GM18520 (cell line): ENCODE measurements around the gene KCNQ1.

Experiments
- ATAC-seq: cut with Tn5 transposase; IDR thresholded peaks from one replicate; pipeline ENCODE4 v1.9.1; 2021; ENCODE audit not compliant: unreplicated experiment

KCNQ1 gene

DNA sequence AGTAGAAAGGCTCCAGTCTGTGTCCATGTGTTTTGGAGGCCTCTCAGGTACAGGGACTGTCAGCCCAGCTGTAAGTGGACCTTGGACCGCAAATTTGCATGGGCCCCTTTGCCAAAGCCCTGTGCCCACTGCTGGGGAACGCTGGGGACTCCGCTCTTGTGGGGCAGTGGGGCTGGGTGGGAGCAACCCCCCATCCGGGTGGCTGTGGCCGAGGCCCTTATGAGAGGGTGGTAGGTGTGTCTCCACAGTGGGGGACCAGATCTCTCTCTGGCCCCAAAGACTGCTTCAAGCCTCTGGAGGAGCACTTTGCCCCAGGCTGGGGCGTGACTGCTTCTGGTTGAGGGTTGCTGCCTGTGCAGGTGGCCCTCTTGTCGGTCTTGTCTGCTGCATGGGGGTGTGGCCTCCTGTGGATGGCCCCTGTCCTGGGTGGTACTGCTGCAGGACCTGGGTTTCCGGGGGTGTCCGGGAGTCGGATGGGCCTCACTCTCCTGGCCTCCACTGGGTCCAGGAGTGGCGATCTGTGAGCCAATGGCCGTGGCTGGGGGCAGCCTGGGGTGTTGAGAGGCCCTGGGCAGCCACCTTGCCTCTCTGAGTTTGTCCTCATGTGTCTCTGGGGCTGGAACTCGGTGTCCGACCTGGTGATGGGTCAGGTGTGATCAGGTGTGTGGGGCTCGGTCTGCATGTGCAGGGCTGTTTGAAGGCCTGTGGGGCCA, 15.9 kb downstream of the KCNQ1 start:
- no peak for ATAC-seq

DNA sequence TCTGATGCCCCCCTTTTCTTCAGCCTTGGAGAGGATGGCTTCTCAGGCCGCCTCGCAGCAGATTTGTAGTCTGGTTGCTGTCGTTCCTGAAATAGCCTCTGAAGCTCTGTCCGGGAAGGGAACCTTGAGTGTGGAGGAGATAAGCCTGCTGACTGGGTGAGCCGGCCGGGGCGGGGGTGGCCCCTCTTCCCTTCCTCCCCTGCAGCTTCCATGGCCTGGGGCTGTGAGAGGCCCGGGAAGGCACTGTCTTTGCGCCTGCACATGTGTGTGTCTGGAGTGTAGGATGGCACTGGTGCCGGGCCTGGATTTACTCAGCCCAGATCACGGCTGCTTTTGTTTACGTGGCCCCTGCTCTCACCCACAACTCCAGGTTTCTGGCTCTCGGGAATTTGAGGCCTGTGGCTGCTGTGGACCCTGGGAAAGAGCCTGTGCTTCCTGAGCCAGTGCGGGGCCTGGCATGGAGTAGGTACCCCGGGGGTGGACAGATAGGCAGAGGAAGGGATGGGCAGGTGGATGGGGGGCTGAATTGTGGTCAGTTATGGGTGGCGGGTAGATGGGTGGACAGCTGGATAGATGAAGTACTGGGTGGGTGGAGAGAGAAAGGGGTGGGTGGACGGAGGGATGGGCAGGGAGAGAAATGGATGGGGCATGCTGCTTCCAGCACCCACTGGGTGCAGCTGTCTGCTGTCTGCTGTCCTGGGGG, 16.6 kb downstream of the KCNQ1 start:
- no peak for ATAC-seq

DNA sequence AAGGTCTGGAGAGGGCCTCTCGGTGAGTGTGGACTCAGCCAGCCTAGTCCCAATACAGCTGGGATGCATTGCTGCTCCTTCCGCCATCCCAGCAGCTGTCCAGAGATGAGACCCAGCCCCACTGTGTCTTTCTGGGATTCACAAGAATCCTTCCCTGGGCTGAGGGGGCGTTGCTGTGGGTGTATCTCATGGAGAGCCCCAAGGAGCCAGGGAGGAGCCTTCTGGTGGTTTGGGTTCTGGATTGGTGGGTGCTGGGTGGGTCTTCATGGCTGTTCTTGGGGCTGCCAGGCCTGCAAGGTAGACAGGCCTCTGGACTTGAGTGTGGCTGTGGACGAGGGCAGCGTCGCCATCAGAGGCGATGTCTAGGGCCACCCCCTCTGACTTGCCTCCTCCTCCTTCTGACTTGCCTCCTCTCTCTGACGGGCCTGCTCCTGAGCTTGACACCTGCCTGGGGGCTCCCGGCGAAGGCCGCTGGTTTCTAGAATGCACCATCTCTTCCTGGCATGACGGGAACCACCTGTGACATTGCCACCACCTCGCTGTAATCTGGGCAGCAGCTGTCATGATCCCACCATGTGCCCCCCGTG, 17.2 kb downstream of the KCNQ1 start:
- no peak for ATAC-seq

DNA sequence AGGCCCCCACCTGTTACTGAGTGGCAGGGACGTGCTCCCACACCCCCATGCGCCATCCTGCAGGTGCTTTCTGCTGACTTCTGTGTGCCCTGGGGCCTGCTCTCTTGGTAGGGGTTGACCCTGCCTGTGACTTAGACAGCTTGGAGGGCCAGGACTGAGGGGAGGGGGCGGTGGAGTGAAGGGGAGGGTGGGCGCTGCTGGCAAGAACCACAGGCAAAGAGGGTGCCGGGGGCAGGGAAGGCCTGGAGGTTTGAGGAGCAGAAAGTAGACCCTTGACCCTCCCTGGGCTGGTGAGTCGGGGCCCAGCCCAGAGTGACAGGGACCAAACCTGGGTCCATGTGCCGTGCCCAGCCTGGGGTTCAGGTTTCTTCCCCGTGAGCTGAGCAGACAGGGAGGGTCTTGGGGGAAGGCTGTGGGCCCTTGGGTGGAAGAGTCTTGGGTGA, 17.8 kb downstream of the KCNQ1 start:
- ATAC-seq = no peak

DNA sequence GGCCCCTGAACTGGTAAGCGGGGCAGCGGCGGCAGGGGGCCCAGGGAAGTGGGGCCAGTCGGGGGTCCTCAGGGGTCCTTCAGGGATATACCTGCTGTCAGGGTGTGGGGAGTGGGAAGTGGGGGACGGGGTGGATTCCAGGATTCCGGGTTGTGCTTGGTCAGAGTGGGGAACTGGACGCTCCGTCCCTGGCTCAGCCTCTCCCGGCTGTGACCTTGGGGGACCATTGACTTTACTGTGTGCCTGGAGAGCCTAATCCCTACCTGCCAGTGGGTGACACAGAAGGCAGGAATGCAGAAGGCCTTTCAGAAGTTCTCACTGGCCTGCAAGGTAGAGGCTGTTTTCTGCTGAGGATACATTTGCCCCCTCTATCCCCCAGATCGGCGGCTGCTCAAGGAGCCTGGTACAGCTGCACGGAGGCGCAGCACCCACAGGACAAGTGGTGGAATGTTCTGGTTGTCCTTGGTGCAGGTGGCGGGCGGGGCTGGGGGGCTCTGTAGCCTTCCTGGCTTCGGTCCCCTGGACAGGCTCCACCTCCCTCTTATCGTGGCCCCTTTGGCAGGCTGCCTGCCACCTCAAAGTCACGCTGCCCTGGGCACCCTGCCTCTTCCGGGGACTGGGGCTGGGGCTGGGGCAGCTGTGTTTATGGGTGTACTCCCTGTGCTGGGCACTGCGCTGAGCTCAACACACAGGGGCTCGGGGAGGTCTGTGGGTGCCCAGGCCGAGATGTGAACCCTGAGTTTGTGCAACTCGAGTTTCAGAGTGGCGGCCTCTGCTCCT, 18.4 kb downstream of the KCNQ1 start:
- ATAC-seq = no peak

DNA sequence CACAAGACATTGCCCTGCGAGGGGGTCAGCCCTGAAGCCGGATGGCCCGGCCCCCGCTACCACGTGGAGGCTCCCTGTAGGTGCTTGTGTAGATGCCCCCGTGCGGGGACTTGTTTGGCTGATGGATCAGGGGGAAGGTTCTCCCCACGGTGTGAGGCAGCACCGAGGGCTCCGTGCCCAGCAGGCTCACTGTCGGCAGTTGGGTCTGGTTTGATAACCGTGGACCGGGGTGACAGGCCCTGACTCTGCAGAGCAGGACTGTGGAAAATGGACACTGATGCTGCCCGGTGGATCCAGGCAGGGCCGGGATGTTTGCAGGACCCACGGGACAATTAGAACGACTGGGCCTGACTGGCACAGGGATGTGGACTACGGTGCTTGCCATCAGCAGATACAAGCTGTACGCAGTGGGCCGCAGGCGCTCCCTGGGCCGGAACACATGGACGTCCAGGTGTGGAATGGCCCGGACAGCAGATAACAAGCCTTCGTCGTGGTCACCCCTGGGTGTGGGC, 19.0 kb downstream of the KCNQ1 start:
- no peak for ATAC-seq

DNA sequence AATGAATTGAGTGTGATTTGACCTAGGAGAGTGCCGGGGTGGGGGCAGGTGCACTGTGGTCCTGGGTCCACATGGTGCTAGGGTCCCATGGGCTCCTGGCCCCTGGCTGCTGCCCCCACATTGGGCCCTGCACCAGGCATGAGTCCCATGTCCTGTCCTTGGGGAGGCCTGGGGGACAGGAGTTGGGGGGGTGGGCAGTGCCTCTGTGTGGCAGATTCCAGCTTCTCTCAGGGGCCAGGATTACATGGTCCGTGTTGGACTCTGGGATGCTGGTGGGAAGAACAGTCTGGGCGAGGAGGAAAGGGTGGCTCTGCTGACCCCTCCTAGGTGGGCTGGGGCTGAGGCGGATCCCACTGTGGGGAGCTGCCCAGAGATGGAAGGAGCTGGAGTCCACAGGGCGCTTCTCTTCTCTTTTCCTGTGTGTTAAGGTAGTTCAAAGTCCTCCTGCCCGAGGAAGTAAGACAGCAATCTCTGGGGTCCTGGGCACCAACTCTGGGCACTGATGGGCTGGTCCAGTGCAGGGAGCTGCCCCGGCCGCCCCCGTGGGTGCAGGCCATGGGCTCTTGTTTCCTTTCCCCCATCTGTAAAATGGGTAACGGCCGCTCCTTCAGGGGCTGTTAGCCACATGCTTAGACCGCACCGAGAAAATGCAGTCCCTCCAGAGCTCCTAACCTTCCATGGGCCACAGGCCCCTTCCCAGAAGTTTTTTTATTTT, 19.8 kb downstream of the KCNQ1 start:
- ATAC-seq = no peak

DNA sequence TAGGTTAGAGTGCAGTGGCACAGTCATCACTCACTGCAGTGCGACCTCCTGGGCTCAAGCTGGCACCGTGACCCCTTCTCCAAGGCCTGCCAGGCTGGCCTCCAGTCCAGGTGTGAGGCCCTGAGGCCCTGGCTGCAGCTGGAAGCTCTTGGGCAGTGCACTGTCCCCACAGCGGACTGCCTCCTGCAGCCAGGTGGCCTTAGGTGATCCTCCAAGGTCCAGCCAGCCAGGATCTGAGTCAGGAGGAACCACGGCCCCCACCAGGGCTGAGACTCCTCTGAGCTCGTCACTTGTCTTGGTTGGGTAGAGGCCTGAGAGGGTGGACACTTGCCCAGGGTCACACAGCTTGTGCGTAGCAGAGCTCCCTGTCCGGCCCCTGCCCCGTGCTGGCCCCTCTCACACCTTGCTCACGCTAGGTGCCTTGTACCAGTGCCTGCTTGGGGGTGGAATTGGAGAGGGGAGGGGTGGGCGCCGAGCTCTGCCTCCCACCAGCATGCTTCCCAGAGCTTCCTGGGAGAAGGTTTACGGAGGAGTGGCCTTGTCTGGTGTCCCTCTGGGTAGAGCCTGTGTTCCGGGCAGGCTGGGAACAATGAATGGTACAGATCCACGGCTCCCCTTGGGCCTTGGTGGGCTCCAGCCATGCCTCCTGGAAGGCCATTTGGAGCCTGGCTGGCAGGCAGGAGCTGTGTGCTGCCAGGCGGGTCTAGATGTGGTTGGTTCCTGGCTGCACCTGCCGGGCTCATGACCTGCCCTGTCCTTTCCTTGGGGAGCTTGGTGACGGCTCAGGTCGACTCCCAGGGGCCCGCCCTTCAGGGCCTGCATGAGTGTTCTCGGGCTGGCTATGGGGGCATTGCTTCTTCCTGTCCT, 20.6 kb downstream of the KCNQ1 start:
- no peak for ATAC-seq

DNA sequence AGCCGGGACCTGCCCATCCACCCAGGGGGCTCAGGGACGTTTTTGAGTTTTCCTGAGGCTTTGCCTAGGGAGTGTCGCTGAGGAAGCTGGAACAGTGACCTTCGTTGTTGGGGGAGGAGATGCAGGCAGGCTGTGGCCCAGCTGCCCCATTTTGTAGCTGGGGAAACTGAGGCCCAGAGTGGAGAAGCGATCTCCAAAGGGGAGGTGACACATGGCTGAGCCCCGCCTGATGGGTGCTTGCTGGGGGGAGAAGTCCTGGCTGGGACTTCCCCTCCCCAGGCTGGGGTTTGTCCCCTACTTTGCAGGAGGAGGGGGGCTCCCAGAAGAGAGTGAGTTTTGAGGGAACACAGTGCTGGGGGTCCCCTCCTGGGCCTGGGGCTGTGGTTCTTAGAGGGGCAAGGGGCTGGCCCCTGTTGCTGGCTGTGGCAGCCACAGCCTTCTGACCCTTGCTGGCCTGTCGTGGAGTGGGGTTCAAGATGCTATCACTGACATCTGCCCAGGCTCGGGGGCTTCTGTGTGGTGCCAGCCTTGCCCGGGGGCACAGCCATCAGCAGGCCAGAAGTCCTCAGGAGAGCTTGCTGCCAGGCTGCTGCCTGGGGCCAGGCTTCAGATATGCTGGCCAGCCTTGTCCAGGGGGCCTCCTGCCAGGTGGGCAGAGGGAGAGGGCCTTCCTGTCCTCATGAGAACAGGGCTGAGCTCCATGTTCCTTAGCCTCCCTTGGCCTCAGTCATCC, 21.4 kb downstream of the KCNQ1 start:
- ATAC-seq = no peak

DNA sequence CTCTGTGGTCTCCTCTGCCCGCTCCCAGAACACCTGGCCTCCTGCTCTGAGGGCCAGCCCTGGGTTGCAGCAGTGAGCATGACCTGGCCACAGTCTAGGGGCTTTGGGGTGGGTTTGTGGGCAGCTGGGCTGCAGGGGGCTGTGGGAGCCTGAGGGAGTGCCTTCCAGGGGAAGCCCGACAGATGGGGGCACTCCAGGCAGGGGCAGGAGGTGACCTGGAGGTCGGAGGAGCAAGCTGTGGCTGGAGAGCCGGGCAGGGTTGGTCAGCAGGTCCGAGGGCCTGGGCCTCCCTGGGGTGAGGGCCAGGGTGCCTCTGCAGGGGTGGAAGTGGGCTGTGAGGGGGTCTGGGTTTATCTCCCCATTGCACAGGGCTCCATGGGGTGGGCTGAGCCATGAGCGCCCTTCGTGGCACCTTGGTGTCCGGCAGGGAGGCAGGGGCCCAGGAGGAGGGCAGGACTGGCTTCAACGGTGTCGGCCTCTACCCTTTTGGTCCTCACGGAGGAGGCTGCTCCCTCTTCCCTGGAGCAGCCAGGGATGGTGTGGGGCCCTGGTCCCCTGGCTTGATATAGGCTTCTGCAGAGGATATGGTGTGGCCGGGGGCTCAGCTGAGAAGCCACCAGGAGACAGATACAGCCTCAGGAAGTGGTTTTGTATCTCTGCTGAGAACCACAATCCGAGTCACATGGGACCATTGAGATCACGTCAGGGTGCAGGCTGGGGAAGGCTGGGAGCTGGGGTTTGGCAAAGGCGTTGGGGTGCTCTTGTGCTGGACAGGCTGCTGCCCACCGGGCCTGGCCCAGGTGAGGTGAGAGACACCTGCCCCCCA, 22.3 kb downstream of the KCNQ1 start:
- no peak for ATAC-seq

DNA sequence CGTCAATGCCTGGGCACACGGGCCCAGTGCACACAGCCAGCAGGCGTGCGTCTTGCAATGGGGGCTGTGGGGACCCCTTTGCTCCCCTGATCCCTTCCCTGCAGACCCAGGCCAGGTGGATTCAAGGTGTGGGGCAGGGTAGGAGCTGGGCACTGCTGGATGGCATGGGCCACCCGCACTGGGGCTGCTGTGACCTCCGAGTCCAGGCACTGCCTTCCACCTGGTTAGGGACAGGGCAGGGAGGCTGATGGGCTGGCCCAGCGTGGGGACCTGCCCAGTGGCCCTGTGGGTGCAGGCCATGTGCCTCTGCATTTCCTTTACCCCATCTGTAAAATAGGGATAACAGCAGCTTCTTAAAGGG, 22.9 kb downstream of the KCNQ1 start:
- no peak for ATAC-seq

DNA sequence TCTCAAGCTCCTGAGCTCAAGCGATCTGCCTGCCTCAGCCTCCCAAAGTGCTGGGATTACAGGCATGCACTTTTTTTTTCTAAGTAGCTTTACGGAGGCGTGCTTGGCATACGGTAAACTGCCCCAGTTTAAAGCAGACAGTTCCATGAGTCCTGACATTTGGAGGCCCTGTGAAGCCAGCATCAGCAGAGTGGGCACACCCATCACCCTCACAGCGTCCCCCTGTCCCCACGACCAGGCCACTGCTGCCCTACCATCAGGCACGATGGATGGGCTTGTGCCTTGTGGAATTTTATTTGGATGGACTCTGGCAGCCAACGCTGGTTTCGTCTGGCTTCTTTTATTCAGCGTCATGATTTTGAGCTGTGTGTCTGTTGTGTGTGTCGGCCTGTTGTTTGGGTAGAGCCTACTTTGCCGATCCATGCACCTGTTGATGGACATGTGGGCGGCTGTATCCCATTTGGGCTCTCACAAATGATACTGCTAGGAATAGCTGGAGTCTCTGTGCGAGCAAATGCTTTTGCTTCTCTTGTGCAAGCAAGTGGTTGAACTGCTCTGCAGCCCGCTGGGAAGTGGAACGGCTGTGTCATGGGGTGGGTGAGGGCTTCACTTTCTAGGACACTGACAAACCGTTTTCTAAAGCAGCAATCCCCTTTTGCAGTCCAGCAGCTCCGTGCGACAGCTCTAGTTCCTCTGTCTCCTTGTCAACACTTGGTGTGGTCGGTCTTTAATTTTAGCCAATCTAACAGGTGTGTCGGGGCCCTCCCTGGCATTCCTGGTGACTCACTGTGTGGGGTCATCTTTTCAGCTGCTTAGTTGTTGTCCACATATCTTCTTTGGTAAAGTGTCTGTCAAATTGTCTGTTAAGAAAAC, 23.8 kb downstream of the KCNQ1 start:
- ATAC-seq = no peak

DNA sequence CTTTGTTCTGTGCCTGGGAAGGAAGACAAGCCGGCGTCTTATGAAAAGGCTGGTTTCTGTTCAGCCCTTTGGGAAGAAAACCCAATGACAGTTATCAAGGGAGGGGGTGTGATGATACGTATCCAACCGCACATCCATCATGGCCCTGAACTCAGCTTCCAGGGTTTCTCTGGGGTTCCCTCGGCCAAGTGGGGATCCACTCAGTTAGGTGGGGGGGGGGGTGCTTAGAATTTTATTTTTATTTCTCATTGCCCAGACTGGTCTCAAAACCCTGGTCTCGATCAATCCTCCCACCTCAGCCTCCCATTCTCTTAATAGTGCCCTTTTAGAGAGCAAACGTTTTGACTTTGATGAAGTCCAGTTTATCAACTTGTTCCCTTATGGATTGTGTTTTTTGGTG, 25.7 kb downstream of the KCNQ1 start:
- ATAC-seq = no peak

DNA sequence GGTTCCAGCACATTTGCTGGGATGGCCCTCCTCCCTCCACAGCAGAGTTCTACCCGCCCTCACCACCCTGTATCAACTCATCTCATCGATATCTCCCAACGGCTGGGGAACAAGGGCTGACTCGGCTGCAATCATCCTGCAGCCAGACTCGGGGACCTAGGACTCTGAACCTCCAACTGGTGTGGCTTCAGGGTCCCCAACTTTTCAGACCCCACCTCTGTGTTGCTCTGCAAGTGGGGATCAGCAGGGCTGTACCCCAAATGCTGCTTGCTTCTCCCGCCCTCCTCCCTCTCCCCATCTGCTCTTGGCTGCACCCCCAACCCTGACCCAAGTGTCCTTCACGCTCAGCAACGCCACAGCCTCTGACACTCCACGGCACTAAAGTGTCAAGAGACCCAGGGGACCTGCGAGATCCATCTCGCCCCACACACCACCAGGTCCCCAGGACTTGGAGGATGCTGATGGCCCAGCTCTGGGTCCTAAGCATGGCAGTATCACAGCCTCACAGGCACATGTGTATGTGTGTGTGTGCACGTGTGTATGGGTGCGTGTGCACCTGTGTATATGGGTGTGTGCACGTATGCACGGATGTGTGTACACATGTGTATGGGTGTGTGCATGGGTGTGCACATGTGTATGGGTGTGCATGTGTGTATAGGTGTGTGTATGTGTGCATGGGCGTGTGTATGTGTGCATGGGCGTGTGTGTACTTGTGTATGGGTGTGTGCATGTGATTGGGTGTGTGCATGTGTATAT, 26.4 kb downstream of the KCNQ1 start:
- ATAC-seq = no peak

DNA sequence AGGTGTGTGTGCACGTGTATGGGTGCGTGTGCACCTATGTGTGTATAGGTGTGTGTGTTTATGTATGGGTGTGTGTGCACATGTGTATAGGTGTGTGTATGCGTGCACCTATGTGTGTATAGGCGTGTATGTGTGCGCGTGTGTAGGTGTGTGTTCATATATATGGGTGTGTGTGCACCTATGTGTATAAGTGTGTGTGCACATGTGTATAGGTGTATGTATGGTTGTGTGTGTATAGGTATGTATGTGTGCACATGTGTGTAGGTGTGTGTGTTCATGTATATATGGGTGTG, 26.9 kb downstream of the KCNQ1 start:
- ATAC-seq = no peak

DNA sequence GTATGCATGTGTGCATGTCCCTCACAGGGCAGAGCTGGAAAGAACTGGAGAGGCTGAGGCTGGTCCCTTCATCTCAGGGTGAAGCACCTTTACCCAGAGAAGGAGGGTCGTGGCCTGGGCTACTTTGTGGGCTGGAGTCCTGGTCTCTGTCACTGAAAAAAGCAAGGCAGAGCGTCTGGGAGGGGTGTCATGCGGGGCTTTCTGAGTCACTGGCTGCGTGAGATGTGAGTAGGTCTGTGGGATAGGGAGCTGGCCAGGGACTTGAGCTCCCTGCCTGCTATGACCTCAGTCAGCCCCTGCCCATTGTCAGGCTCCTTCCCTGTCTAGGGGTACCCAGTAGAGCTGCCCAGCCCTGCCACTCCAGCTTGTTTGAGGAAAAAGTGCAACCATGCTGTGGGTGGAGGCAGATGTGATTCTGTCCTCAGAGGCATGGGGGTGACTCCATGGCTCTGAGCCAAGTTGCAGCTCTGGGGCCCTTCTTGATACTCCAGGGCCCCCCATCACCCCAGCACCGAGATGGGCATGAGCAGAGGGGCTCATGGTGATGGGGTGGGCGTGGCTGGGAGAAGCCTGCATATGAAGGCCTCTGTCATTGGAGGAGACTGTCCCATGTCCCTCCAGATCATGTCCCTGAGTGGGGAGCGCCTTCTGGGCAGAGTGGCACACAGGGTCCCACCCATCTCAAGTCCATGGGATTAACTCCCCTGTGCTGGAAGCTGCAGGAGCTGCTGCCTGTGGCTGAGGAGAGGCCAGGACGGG, 27.8 kb downstream of the KCNQ1 start:
- ATAC-seq = no peak
